K562 (cell line): ENCODE results near the gene PDZD8. TPM values are rescaled to one million over a fixed set of nuclear protein-coding genes. Genes with fewer than 3 reads are reported as not detected.

ENCODE experiments used
- CHCHD3 ChIP-seq: fragments of 250-450 bp; sonication (Bioruptor Pico); IDR thresholded peaks from 2 replicates; pipeline ENCODE4 v2.1.2; 2022; ENCODE audit warnings: mild to moderate bottlenecking
- DNMT1 ChIP-seq: fragments of 450-650 bp; IDR thresholded peaks from 2 replicates; pipeline ENCODE4 v1.6.1; 2016; ENCODE audit warnings: antibody characterized with exemption, mild to moderate bottlenecking
- DPF2 ChIP-seq: fragments of 450-650 bp; IDR thresholded peaks from 2 replicates; pipeline ENCODE4 v1.6.1; 2016
- FUS ChIP-seq: fragments of 200-400 bp; formaldehyde crosslinking; optimal IDR thresholded peaks from 2 replicates; pipeline ENCODE3; 2017; ENCODE audit warnings: low read depth, low read length
- HEY1 ChIP-seq: fragments of 250-450 bp; sonication (Bioruptor Pico); IDR thresholded peaks from 2 replicates; pipeline ENCODE4 v1.5.0; 2020; ENCODE audit warnings: mild to moderate bottlenecking, moderate library complexity, borderline replicate concordance
- HNRNPL ChIP-seq: fragments of 200-400 bp; formaldehyde crosslinking; IDR thresholded peaks from 2 replicates; pipeline ENCODE4 v1.6.1; 2017; ENCODE audit warnings: low read depth, mild to moderate bottlenecking, low read length
- KLF16 ChIP-seq: IDR thresholded peaks from 2 replicates; pipeline ENCODE4 v1.6.1; 2016; ENCODE audit warnings: antibody characterized with exemption
- MEF2D ChIP-seq: conservative IDR thresholded peaks from 2 replicates; pipeline ENCODE4 v1.6.1; 2016; ENCODE audit warnings: low read depth, missing genetic modification characterization, missing compliant biosample characterization
- MXI1 ChIP-seq: IDR thresholded peaks from 2 replicates; pipeline ENCODE4 v1.6.1; 2011; ENCODE audit warnings: low read depth, mild to moderate bottlenecking, improper control_type of control experiment, low read length
- NFIC ChIP-seq: fragments of 450-650 bp; IDR thresholded peaks from 2 replicates; pipeline ENCODE4 v1.6.1; 2017; ENCODE audit warnings: mild to moderate bottlenecking, inconsistent platforms
- PHF8 ChIP-seq: fragments of 200-600 bp; sonication (generic); IDR thresholded peaks from 2 replicates; pipeline ENCODE4 v1.6.1; 2012; ENCODE audit warnings: mixed run types, mild to moderate bottlenecking, inconsistent platforms, low read length, moderate library complexity, borderline replicate concordance
- PML ChIP-seq: IDR thresholded peaks from 2 replicates; pipeline ENCODE4 v1.6.1; 2012; ENCODE audit warnings: low read length, inconsistent platforms
- SIX5 ChIP-seq, 2 experiments: IDR thresholded peaks; 2 replicates each; pipeline ENCODE4 v1.6.1; 2011; ENCODE audit warnings: low read length in 2 of 2, borderline replicate concordance in 1 of 2, low read depth in 1 of 2, mild to moderate bottlenecking in 1 of 2, moderate library complexity in 1 of 2; ENCODE audit not compliant: insufficient read depth in 1 of 2
- SOX6 ChIP-seq: fragments of 450-650 bp; IDR thresholded peaks from 2 replicates; pipeline ENCODE4 v1.6.1; 2014; ENCODE audit warnings: mild to moderate bottlenecking
- TCF3 ChIP-seq: sonication (generic); formaldehyde crosslinking; IDR thresholded peaks from 2 replicates; pipeline ENCODE4 v1.4.0; 2020; ENCODE audit warnings: mild to moderate bottlenecking, missing genetic modification reagents
- TFAM ChIP-seq: fragments of 250-450 bp; sonication (Bioruptor Pico); conservative IDR thresholded peaks from 2 replicates; pipeline ENCODE4 v1.5.0; 2021; ENCODE audit warnings: mild to moderate bottlenecking, moderate library complexity
- YBX1 ChIP-seq: fragments of 450-650 bp; IDR thresholded peaks from 2 replicates; pipeline ENCODE4 v1.7.1; 2016; ENCODE audit warnings: mild to moderate bottlenecking
- ZFP1 ChIP-seq: fragments of 450-650 bp; formaldehyde crosslinking; IDR thresholded peaks from 2 replicates; pipeline ENCODE4 v1.4.0; 2020; ENCODE audit warnings: mild to moderate bottlenecking, mixed read lengths
- ZNF124 ChIP-seq: sonication (generic); formaldehyde crosslinking; IDR thresholded peaks from 2 replicates; pipeline ENCODE4 v1.8.1; 2022; ENCODE audit warnings: missing genetic modification reagents
- ZNF175 ChIP-seq: fragments of 200-800 bp; sonication (Bioruptor generic); IDR thresholded peaks from 2 replicates; pipeline ENCODE4 v1.6.1; 2016; ENCODE audit warnings: low read depth, mild to moderate bottlenecking, missing genetic modification characterization, missing compliant biosample characterization
- ZNF354B ChIP-seq: fragments of 250-450 bp; sonication (Bioruptor Pico); IDR thresholded peaks from 2 replicates; pipeline ENCODE4 v1.4.0; 2020
- ZNF445 ChIP-seq: fragments of 250-450 bp; sonication (Bioruptor Pico); IDR thresholded peaks from 2 replicates; pipeline ENCODE4 v1.4.0; 2020; ENCODE audit warnings: low read depth, mild to moderate bottlenecking, moderate library complexity
- ZNF57 ChIP-seq: fragments of 450-650 bp; formaldehyde crosslinking; IDR thresholded peaks from 2 replicates; pipeline ENCODE4 v1.4.0; 2020; ENCODE audit warnings: mild to moderate bottlenecking, moderate library complexity
- ZNF707 ChIP-seq: fragments of 250-450 bp; sonication (Bioruptor Pico); conservative IDR thresholded peaks from 2 replicates; pipeline ENCODE4 v1.8.0; 2022; ENCODE audit warnings: inconsistent platforms, mild to moderate bottlenecking, moderate library complexity
- ZNF785 ChIP-seq: fragments of 250-450 bp; sonication (Bioruptor Pico); IDR thresholded peaks from 2 replicates; pipeline ENCODE4 v1.4.0; 2020; ENCODE audit warnings: mild to moderate bottlenecking
- ZNF830 ChIP-seq: fragments of 250-450 bp; sonication (Bioruptor Pico); IDR thresholded peaks from 2 replicates; pipeline ENCODE4 v1.5.0; 2021; ENCODE audit warnings: mild to moderate bottlenecking
- ZSCAN29 ChIP-seq: fragments of 450-650 bp; IDR thresholded peaks from 2 replicates; pipeline ENCODE4 v1.6.1; 2017
- polyA plus RNA-seq, 8 experiments: library from polyadenylated mRNA; depleted of rRNA in 4 of 8; stranded (reverse) in 5 of 8; unstranded in 3 of 8; fragments of >200 nt; fragmentation: Nextera tagmentation in 2 of 8; fragmentation: Illumina TruSeq in 1 of 8; extraction: Ambion mirVana in 2 of 8; extraction: Trizol in 1 of 8; gene quantifications; 2 replicates each; pipeline versions ENCODE4 v1.2.1 to v1.2.3, GENCODE V29; 2011 to 2014; ENCODE audit warnings: inconsistent platforms in 1 of 8, missing spikeins in 1 of 8
- total RNA-seq, 7 experiments: library from RNA; depleted of rRNA in 6 of 7; stranded (reverse); fragments of >200 nt in 6 of 7; fragmentation: Illumina TruSeq in 2 of 7; extraction: Trizol in 2 of 7; gene quantifications; 2 replicates each; pipeline versions ENCODE4 v1.2.1 to v1.2.3, GENCODE V29; 2011 to 2021; ENCODE audit warnings: low replicate concordance in 1 of 7
- TF ChIP-seq, protein P1 (sequence below): fragments of 250-450 bp; sonication (Bioruptor Pico); IDR thresholded peaks from 2 replicates; pipeline ENCODE4 v1.6.1; 2021; ENCODE audit warnings: mild to moderate bottlenecking
- TF ChIP-seq, protein P2 (sequence below): sonication (generic); formaldehyde crosslinking; IDR thresholded peaks from 2 replicates; pipeline ENCODE4 v1.5.0; 2020; ENCODE audit warnings: missing genetic modification reagents
- TF ChIP-seq, protein P3 (sequence below): IDR thresholded peaks from 3 replicates; pipeline ENCODE4 v1.6.1; 2011; ENCODE audit warnings: borderline replicate concordance, mild to moderate bottlenecking; ENCODE audit not compliant: insufficient read length, insufficient read depth

Gene PDZD8
- total and polyA plus RNA-seq, 9 of the 15 experiments (the other 6 are each of a cell fraction or from before 2014, with no cell fraction given), result 5.5 to 53.4 (median 36.8) TPM

DNA sequence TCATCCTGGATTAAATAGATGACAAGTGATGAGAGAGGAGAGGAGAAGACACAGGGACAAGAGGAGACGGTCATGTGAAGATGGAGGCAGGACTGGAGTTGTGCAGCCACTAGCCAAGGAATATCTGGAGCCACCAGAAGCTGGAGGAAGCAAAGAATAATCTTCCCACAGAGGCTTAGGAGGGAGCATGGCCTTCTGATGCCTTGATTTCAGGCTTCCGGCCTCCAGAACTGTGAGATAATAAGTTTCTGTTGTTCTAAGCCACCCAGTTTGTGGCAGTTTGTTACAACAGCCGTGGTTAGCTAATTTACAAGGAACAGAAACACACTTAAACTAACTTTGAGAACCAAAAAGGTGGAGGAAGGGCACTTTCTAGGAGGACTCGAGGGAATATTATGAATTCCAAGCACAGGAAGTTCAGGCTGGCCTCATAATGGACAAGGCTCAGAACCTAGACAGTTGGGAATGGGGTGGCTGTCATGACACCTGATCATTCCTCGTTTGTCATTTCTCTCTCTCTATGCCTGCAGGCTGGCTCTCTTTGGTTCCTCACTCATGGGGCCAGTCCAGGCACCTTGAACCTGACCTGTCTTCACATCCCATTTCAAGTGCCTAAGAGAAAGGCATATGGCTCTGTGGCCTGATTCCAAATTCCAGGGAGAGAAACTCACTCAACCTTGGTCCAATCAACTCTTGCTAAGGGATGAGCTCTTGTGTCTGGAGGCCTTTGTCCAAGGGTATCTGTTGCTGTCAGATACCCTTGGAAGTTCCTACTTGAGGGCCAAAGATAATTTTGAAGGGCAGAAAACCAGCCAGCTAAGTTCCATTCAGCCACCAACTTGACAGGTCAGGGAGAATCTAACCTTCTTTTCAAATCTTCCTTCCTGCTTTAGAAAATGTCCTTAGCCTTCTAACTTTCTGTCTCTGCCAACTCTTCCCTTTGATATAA lies 33.5 kb upstream of the PDZD8 start (continued):
- TF ChIP-seq, protein P1, sequence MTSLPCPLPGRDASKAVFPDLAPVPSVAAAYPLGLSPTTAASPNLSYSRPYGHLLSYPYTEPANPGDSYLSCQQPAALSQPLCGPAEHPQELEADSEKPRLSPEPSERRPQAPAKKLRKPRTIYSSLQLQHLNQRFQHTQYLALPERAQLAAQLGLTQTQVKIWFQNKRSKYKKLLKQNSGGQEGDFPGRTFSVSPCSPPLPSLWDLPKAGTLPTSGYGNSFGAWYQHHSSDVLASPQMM, result no peak
- TF ChIP-seq ZNF707 (CRISPR knock-in tag) (no peak), ZSCAN29 (no peak), NFIC (peak; percentile 47), ZNF785 (CRISPR knock-in tag) (no peak), PHF8 (no peak), FUS (no peak), KLF16 (peak; percentile 35; the same call in 1 of the 2 replicates), ZNF175 (CRISPR knock-in tag) (peak; percentile 24; the same call in 1 of the 2 replicates), ZNF445 (CRISPR knock-in tag) (no peak), ZNF57 (CRISPR knock-in tag) (no peak), CHCHD3 (CRISPR knock-in tag) (no peak), YBX1 (no peak), TCF3 (CRISPR knock-in tag) (peak; percentile 79), DNMT1 (no peak), HEY1 (no peak), MEF2D (tag) (no peak), ZFP1 (CRISPR knock-in tag) (no peak), ZNF830 (CRISPR knock-in tag) (no peak), SIX5 (IDR thresholded peaks at IDR 0.05; ENCODE audit: borderline replicate concordance in 1 of 2, insufficient read depth in 1 of 2, low read depth in 1 of 2, low read length in 2 of 2) (no peak), TFAM (no peak), SOX6 (peak; percentile 36; the same call in 1 of the 2 replicates), ZNF354B (CRISPR knock-in tag) (no peak), MXI1 (no peak), ZNF124 (no peak), DPF2 (peak; percentile 18; the same call in 1 of the 2 replicates), PML (no peak), HNRNPL (no peak)
- TF ChIP-seq, protein P2, sequence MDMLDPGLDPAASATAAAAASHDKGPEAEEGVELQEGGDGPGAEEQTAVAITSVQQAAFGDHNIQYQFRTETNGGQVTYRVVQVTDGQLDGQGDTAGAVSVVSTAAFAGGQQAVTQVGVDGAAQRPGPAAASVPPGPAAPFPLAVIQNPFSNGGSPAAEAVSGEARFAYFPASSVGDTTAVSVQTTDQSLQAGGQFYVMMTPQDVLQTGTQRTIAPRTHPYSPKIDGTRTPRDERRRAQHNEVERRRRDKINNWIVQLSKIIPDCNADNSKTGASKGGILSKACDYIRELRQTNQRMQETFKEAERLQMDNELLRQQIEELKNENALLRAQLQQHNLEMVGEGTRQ (CRISPR knock-in tag), result no peak
- TF ChIP-seq, protein P3, sequence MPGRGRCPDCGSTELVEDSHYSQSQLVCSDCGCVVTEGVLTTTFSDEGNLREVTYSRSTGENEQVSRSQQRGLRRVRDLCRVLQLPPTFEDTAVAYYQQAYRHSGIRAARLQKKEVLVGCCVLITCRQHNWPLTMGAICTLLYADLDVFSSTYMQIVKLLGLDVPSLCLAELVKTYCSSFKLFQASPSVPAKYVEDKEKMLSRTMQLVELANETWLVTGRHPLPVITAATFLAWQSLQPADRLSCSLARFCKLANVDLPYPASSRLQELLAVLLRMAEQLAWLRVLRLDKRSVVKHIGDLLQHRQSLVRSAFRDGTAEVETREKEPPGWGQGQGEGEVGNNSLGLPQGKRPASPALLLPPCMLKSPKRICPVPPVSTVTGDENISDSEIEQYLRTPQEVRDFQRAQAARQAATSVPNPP, result no peak
